Measurements from ENCODE around the gene NT5DC2.

GRCh38 chr3:52554026-52554755, 20.5 kb upstream of the NT5DC2 start:
- no peak; the same call in 1 of the 2 replicates for TF ChIP-seq GATA2 (IDR thresholded peaks at IDR 0.05; ENCODE audit: low read depth, low read length)
- TF ChIP-seq GATA3 (IDR thresholded peaks at IDR 0.05; ENCODE audit: low read depth, low read length): no peak

Measured in SH-SY5Y (cell line).